GM23338 (cell line): ENCODE data around the gene NAALADL2. TPM values are rescaled to one million over a fixed set of nuclear protein-coding genes. Genes with fewer than 3 reads are reported as not detected.
A peak's percentile ranks its signal among the peaks of the same experiment; 100 is the strongest.

ENCODE experiments used
- ATAC-seq: fragments of 200-7000 bp; cut with Tn5 transposase; 3 replicates; pipeline ENCODE4 v1.9.1; 2020
- DNase-seq: peaks from one replicate; pipeline ENCODE4 v3.0.0-alpha.2; 2015; ENCODE audit warnings: low spot score
- H2AFZ ChIP-seq: fragments of 200-600 bp; sonication (generic); 2 replicates; pipeline ENCODE4 v1.8.0; 2016; ENCODE audit warnings: antibody characterized with exemption, mild to moderate bottlenecking, moderate library complexity
- H3F3A ChIP-seq: fragments of 200-600 bp; sonication (generic); replicated peaks from 2 replicates; pipeline ENCODE4 v1.8.0; 2017; ENCODE audit warnings: antibody characterized with exemption, mixed run types, low read depth
- H3K27ac ChIP-seq: fragments of 200-600 bp; sonication (generic); 2 replicates; pipeline ENCODE4 v1.6.1; 2016; ENCODE audit warnings: low read depth
- H3K27me3 ChIP-seq: fragments of 200-600 bp; sonication (generic); 2 replicates; pipeline ENCODE4 v1.8.0; 2016; ENCODE audit warnings: mild to moderate bottlenecking, mixed run types, moderate library complexity; ENCODE audit not compliant: insufficient read depth
- H3K36me3 ChIP-seq: fragments of 200-600 bp; sonication (generic); 2 replicates; pipeline ENCODE4 v1.8.0; 2016; ENCODE audit warnings: mild to moderate bottlenecking; ENCODE audit not compliant: insufficient read depth
- H3K4me1 ChIP-seq: fragments of 200-600 bp; sonication (generic); 2 replicates; pipeline ENCODE4 v1.8.0; 2016; ENCODE audit warnings: mild to moderate bottlenecking, moderate library complexity; ENCODE audit not compliant: insufficient read depth
- H3K4me2 ChIP-seq: fragments of 200-600 bp; sonication (generic); 2 replicates; pipeline ENCODE4 v1.7.1; 2017; ENCODE audit warnings: mixed run types
- H3K4me3 ChIP-seq: fragments of 200-600 bp; sonication (generic); 2 replicates; pipeline ENCODE4 v1.6.1; 2016; ENCODE audit warnings: mixed run types
- H3K79me2 ChIP-seq: fragments of 200-600 bp; sonication (generic); replicated peaks from 2 replicates; pipeline ENCODE4 v1.8.0; 2017; ENCODE audit warnings: mild to moderate bottlenecking; ENCODE audit not compliant: insufficient read depth
- H3K9me2 ChIP-seq: fragments of 200-600 bp; sonication (generic); 2 replicates; pipeline ENCODE4 v1.8.0; 2017; ENCODE audit not compliant: insufficient read depth
- H4K20me1 ChIP-seq: fragments of 200-600 bp; sonication (generic); replicated peaks from 2 replicates; pipeline ENCODE4 v1.8.0; 2017; ENCODE audit warnings: mild to moderate bottlenecking; ENCODE audit not compliant: insufficient read depth
- H3K27ac Mint-ChIP-seq: 2 replicates; pipeline ENCODE4 v1.8.0; 2020; ENCODE audit warnings: inconsistent platforms, mild to moderate bottlenecking, moderate library complexity, mixed read lengths
- H3K27me3 Mint-ChIP-seq: 3 replicates; pipeline ENCODE4 v1.8.0; 2022; ENCODE audit warnings: low read depth, mild to moderate bottlenecking, moderate library complexity, mixed read lengths, inconsistent platforms; ENCODE audit not compliant: insufficient read depth, poor library complexity
- H3K36me3 Mint-ChIP-seq: 3 replicates; pipeline ENCODE4 v1.8.0; 2021; ENCODE audit warnings: low read depth, mild to moderate bottlenecking, inconsistent platforms, moderate library complexity, mixed read lengths
- H3K4me1 Mint-ChIP-seq: 3 replicates; pipeline ENCODE4 v1.8.0; 2020; ENCODE audit warnings: mild to moderate bottlenecking, inconsistent platforms, mixed read lengths
- H3K4me3 Mint-ChIP-seq: 3 replicates; pipeline ENCODE4 v1.8.0; 2021; ENCODE audit warnings: moderate library complexity, mild to moderate bottlenecking, inconsistent platforms, mixed read lengths
- H3K9me3 Mint-ChIP-seq: 3 replicates; pipeline ENCODE4 v1.8.0; 2020; ENCODE audit warnings: moderate library complexity, mild to moderate bottlenecking, inconsistent platforms, mixed read lengths
- CREB1 ChIP-seq: fragments of 250-450 bp; sonication (Bioruptor Pico); IDR thresholded peaks from 2 replicates; pipeline ENCODE4 v1.5.0; 2020; ENCODE audit warnings: low read depth, mild to moderate bottlenecking, moderate library complexity
- EZH2 ChIP-seq: fragments of 200-600 bp; sonication (generic); IDR thresholded peaks from one replicate; pipeline ENCODE4 v1.8.0; 2017; ENCODE audit warnings: antibody characterized with exemption, mild to moderate bottlenecking, low read depth; ENCODE audit not compliant: unreplicated experiment
- EZH2phosphoT487 ChIP-seq: fragments of 200-600 bp; sonication (generic); IDR thresholded peaks from one replicate; pipeline ENCODE4 v1.8.1; 2018; ENCODE audit warnings: antibody characterized with exemption; ENCODE audit not compliant: unreplicated experiment
- JUNB ChIP-seq: IDR thresholded peaks from one replicate; pipeline ENCODE4 v1.6.1; 2016; ENCODE audit warnings: antibody characterized with exemption; ENCODE audit not compliant: unreplicated experiment
- NANOG ChIP-seq: IDR thresholded peaks from 2 replicates; pipeline ENCODE4 v1.6.1; 2016; ENCODE audit warnings: antibody characterized with exemption, borderline replicate concordance
- POLR2AphosphoS5 ChIP-seq: IDR thresholded peaks from 2 replicates; pipeline ENCODE4 v1.6.1; 2016; ENCODE audit warnings: antibody characterized with exemption, low read depth
- STAT1 ChIP-seq: IDR thresholded peaks from one replicate; pipeline ENCODE4 v1.6.1; 2016; ENCODE audit warnings: antibody characterized with exemption; ENCODE audit not compliant: unreplicated experiment
- ZNF114 ChIP-seq: fragments of 250-450 bp; sonication (Bioruptor Pico); IDR thresholded peaks from 2 replicates; pipeline ENCODE4 v1.5.0; 2020; ENCODE audit warnings: mild to moderate bottlenecking, moderate library complexity
- ZNF331 ChIP-seq: fragments of 250-450 bp; sonication (Bioruptor Pico); IDR thresholded peaks from 2 replicates; pipeline ENCODE4 v1.5.0; 2020; ENCODE audit warnings: low read depth, mild to moderate bottlenecking, moderate library complexity
- polyA plus RNA-seq: library from polyadenylated mRNA; unstranded; fragments of >200 nt; fragmentation: Nextera tagmentation; extraction: Ambion mirVana; gene quantifications from 2 replicates; pipeline ENCODE4 v1.2.1, GENCODE V29; 2016
- total RNA-seq: library from RNA; depleted of rRNA; stranded (reverse); fragments of >200 nt; shearing (Covaris generic); gene quantifications from 2 replicates; pipeline ENCODE4 v1.2.3, GENCODE V29; 2014
- TF ChIP-seq, protein P1 (sequence below): IDR thresholded peaks from one replicate; pipeline ENCODE4 v1.6.1; 2018; ENCODE audit warnings: antibody characterized with exemption; ENCODE audit not compliant: unreplicated experiment
- TF ChIP-seq, protein P2 (sequence below), 2 experiments: fragments of 200-600 bp in 1 of 2; sonication (generic) in 1 of 2; conservative IDR thresholded peaks; 2 replicates each; pipeline versions ENCODE4 v1.5.1 to v1.6.1; 2016 to 2017; ENCODE audit warnings: antibody characterized with exemption in 2 of 2, low read depth in 2 of 2, mild to moderate bottlenecking in 2 of 2, moderate library complexity in 1 of 2
- TF ChIP-seq, protein P3 (sequence below): fragments of 250-450 bp; sonication (Bioruptor Pico); IDR thresholded peaks from 2 replicates; pipeline ENCODE4 v1.5.0; 2020; ENCODE audit warnings: mild to moderate bottlenecking, moderate library complexity
- TF ChIP-seq, protein P4 (sequence below): IDR thresholded peaks from 2 replicates; pipeline ENCODE4 v1.6.1; 2016; ENCODE audit warnings: antibody characterized with exemption

NAALADL2 gene
- total and polyA plus RNA-seq, 2 experiments from 2014 or later, result 1.6 to 2.6 TPM

DNA sequence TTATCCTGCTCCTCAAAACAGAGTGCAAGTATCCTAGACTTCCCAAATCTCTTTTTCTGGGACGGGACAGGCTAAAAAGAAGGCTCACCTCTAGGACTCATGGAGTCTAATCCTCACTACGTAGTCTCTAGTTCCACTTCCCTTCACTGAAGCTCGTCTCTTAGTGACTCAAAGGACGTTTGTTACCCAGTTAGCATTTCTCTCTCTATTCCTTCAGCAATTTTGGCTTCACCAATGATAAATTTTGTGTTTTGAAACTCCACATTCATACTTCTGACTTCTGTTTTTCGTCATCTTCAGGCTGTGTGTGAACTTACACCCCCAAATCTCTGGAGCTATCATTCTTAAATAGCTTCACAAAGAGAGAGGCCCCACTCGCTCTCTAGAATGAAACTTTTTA lies 627.1 kb downstream of the NAALADL2 start:
- H3K27ac ChIP-seq, result no peak overlapping the region
- Mint-ChIP-seq H3K36me3 (no peaks in the 10 kb centered on the region), H3K4me1 (no peaks in the 10 kb centered on the region), H3K9me3 (no peaks in the 10 kb centered on the region), H3K27me3 (no peaks in the 10 kb centered on the region), H3K4me3 (no peak overlapping the region), H3K27ac (no peak overlapping the region)
- H4K20me1 ChIP-seq, result no peaks in the 10 kb centered on the region
- peak overlapping the region; percentile 6; the same call in 1 of the 2 replicates for H2AFZ ChIP-seq
- no peaks in the 10 kb centered on the region for H3K79me2 ChIP-seq
- no peaks in the 10 kb centered on the region for H3K27me3 ChIP-seq
- no peak for ATAC-seq
- no peaks in the 10 kb centered on the region for H3K4me1 ChIP-seq
- 0 out of 2 replicates have a peak, but pooled peaks cover 6% of the 10 kb centered on the region for H3K9me2 ChIP-seq
- no peaks in the 10 kb centered on the region for H3F3A ChIP-seq
- H3K4me2 ChIP-seq, result no peak overlapping the region
- TF ChIP-seq POLR2AphosphoS5 (no peak), NANOG (no peak), STAT1 (no peak), EZH2phosphoT487 (no peak), JUNB (no peak), EZH2 (no peak), ZNF331 (CRISPR knock-in tag) (no peak), CREB1 (no peak), ZNF114 (CRISPR knock-in tag) (no peak)
- TF ChIP-seq, protein P1, sequence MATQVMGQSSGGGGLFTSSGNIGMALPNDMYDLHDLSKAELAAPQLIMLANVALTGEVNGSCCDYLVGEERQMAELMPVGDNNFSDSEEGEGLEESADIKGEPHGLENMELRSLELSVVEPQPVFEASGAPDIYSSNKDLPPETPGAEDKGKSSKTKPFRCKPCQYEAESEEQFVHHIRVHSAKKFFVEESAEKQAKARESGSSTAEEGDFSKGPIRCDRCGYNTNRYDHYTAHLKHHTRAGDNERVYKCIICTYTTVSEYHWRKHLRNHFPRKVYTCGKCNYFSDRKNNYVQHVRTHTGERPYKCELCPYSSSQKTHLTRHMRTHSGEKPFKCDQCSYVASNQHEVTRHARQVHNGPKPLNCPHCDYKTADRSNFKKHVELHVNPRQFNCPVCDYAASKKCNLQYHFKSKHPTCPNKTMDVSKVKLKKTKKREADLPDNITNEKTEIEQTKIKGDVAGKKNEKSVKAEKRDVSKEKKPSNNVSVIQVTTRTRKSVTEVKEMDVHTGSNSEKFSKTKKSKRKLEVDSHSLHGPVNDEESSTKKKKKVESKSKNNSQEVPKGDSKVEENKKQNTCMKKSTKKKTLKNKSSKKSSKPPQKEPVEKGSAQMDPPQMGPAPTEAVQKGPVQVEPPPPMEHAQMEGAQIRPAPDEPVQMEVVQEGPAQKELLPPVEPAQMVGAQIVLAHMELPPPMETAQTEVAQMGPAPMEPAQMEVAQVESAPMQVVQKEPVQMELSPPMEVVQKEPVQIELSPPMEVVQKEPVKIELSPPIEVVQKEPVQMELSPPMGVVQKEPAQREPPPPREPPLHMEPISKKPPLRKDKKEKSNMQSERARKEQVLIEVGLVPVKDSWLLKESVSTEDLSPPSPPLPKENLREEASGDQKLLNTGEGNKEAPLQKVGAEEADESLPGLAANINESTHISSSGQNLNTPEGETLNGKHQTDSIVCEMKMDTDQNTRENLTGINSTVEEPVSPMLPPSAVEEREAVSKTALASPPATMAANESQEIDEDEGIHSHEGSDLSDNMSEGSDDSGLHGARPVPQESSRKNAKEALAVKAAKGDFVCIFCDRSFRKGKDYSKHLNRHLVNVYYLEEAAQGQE, result no peak
- TF ChIP-seq, protein P2, sequence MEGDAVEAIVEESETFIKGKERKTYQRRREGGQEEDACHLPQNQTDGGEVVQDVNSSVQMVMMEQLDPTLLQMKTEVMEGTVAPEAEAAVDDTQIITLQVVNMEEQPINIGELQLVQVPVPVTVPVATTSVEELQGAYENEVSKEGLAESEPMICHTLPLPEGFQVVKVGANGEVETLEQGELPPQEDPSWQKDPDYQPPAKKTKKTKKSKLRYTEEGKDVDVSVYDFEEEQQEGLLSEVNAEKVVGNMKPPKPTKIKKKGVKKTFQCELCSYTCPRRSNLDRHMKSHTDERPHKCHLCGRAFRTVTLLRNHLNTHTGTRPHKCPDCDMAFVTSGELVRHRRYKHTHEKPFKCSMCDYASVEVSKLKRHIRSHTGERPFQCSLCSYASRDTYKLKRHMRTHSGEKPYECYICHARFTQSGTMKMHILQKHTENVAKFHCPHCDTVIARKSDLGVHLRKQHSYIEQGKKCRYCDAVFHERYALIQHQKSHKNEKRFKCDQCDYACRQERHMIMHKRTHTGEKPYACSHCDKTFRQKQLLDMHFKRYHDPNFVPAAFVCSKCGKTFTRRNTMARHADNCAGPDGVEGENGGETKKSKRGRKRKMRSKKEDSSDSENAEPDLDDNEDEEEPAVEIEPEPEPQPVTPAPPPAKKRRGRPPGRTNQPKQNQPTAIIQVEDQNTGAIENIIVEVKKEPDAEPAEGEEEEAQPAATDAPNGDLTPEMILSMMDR (conservative IDR thresholded peaks at IDR 0.05; ENCODE audit: low read depth in 2 of 2), result no peak
- TF ChIP-seq, protein P3, sequence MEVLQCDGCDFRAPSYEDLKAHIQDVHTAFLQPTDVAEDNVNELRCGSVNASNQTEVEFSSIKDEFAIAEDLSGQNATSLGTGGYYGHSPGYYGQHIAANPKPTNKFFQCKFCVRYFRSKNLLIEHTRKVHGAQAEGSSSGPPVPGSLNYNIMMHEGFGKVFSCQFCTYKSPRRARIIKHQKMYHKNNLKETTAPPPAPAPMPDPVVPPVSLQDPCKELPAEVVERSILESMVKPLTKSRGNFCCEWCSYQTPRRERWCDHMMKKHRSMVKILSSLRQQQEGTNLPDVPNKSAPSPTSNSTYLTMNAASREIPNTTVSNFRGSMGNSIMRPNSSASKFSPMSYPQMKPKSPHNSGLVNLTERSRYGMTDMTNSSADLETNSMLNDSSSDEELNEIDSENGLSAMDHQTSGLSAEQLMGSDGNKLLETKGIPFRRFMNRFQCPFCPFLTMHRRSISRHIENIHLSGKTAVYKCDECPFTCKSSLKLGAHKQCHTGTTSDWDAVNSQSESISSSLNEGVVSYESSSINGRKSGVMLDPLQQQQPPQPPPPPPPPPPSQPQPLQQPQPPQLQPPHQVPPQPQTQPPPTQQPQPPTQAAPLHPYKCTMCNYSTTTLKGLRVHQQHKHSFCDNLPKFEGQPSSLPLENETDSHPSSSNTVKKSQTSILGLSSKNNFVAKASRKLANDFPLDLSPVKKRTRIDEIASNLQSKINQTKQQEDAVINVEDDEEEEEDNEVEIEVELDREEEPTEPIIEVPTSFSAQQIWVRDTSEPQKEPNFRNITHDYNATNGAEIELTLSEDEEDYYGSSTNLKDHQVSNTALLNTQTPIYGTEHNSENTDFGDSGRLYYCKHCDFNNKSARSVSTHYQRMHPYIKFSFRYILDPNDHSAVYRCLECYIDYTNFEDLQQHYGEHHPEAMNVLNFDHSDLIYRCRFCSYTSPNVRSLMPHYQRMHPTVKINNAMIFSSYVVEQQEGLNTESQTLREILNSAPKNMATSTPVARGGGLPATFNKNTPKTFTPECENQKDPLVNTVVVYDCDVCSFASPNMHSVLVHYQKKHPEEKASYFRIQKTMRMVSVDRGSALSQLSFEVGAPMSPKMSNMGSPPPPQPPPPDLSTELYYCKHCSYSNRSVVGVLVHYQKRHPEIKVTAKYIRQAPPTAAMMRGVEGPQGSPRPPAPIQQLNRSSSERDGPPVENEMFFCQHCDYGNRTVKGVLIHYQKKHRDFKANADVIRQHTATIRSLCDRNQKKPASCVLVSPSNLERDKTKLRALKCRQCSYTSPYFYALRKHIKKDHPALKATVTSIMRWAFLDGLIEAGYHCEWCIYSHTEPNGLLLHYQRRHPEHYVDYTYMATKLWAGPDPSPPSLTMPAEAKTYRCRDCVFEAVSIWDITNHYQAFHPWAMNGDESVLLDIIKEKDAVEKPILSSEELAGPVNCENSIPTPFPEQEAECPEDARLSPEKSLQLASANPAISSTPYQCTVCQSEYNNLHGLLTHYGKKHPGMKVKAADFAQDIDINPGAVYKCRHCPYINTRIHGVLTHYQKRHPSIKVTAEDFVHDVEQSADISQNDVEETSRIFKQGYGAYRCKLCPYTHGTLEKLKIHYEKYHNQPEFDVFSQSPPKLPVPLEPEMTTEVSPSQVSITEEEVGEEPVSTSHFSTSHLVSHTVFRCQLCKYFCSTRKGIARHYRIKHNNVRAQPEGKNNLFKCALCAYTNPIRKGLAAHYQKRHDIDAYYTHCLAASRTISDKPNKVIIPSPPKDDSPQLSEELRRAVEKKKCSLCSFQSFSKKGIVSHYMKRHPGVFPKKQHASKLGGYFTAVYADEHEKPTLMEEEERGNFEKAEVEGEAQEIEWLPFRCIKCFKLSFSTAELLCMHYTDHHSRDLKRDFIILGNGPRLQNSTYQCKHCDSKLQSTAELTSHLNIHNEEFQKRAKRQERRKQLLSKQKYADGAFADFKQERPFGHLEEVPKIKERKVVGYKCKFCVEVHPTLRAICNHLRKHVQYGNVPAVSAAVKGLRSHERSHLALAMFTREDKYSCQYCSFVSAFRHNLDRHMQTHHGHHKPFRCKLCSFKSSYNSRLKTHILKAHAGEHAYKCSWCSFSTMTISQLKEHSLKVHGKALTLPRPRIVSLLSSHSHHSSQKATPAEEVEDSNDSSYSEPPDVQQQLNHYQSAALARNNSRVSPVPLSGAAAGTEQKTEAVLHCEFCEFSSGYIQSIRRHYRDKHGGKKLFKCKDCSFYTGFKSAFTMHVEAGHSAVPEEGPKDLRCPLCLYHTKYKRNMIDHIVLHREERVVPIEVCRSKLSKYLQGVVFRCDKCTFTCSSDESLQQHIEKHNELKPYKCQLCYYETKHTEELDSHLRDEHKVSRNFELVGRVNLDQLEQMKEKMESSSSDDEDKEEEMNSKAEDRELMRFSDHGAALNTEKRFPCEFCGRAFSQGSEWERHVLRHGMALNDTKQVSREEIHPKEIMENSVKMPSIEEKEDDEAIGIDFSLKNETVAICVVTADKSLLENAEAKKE (CRISPR knock-in tag), result no peak
- TF ChIP-seq, protein P4, sequence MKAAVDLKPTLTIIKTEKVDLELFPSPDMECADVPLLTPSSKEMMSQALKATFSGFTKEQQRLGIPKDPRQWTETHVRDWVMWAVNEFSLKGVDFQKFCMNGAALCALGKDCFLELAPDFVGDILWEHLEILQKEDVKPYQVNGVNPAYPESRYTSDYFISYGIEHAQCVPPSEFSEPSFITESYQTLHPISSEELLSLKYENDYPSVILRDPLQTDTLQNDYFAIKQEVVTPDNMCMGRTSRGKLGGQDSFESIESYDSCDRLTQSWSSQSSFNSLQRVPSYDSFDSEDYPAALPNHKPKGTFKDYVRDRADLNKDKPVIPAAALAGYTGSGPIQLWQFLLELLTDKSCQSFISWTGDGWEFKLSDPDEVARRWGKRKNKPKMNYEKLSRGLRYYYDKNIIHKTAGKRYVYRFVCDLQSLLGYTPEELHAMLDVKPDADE, result no peak
- H3K4me3 ChIP-seq, result no peak overlapping the region
- no peaks in the 10 kb centered on the region for H3K36me3 ChIP-seq
- DNase-seq, result no peak
